DND-41 (cell line): ENCODE results near the gene TMEM178B.

Experiments used
- CTCF ChIP-seq: IDR thresholded peaks from 2 replicates; pipeline ENCODE4 v1.5.1; 2012; ENCODE audit warnings: borderline replicate concordance, low read length, moderate library complexity, mild to moderate bottlenecking; ENCODE audit not compliant: poor library complexity, severe bottlenecking; ENCODE audit errors: extremely low read depth
- EZH2 ChIP-seq: IDR thresholded peaks from 3 replicates; pipeline ENCODE4 v1.6.1; 2012; ENCODE audit warnings: borderline replicate concordance, low read depth, mild to moderate bottlenecking, moderate library complexity, low read length, inconsistent platforms; ENCODE audit not compliant: severe bottlenecking

- TF ChIP-seq CTCF (no peak), EZH2 (no peak)
Measured at GRCh38 chr7:141325275-141325674, 251.4 kb downstream of the TMEM178B start.
